ENCODE measurements around the gene ATXN7L1.
"Not testable (repeated sequence)": the region's sequence is repeated elsewhere in the genome, so short reads cannot be mapped to it uniquely, and the experiment has no call there.

Gene ATXN7L1

GRCh38 chr7:105800849-105801534, 75.4 kb downstream of the ATXN7L1 start:
- DNase-seq (ENCODE audit: low read depth), result no peak

- peak; percentile 61 for DNase-seq (ENCODE audit: low read depth)
Observed at GRCh38 chr7:105800442-105800841, 76.0 kb downstream of the ATXN7L1 start.

DNA sequence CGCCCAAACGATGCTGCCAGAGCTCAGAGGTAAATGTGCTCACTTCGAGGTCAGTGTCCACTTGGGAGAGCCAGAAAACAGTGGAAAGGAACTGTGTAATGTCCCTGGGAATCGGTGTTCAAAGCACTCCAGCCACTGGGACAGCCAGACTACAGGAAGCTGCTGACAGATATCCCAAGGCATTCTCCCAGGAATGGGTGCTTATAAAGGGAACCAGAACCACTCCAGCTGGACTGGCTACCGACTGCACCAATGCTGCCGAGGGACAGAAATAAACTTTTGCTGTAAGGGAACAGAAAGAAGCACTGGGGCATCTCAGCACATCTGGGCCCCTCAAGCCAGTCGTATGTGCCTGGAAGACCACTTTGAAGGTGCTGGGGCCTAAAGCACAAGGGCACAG, 76.7 kb downstream of the ATXN7L1 start:
- peak; percentile 67 for DNase-seq (ENCODE audit: low read depth)

DNA sequence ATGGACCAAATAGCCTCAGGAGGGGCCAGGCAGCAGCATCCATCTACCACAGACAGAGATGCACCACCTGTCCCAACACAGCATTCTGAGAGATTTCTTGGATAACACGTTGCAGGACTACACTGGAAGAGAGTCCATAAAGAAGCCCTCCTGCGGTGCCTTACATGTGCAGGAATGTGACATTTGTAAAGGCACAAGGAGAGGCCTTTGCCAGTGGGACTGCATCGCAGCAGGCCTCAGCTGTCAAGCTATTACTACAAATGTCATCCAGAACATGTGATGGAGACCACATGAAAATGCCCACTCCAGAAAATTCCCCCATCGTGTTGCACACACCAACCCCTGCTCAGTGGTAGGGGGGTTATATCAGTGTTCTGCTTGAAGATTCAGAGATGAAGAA, 77.4 kb downstream of the ATXN7L1 start:
- DNase-seq (ENCODE audit: low read depth), result no peak

GRCh38 chr7:105797652-105798051, 78.7 kb downstream of the ATXN7L1 start:
- DNase-seq (ENCODE audit: low read depth), result no peak

DNA sequence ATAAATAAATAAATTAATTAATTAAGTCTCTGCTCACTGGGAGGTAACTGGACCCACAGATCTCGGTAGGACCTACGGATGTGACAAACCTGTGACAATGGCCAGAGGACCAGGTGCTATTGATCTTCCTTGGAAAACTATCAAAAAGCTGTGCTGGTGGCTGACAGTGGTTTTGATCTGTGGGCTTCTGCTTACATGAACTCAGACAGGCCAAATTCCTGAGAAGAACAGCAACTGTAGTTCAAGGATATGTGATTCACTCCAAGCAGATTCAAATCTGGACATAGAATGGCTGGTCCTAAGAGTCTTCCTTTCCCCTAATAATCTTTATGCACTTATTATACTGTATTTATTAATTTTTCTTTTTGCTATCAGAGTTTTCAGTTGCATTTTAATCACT, 80.0 kb downstream of the ATXN7L1 start:
- peak; percentile 58 for DNase-seq (ENCODE audit: low read depth)

GRCh38 chr7:105794741-105795729, 81.4 kb downstream of the ATXN7L1 start:
- DNase-seq (ENCODE audit: low read depth), result peak; percentile 62

- DNase-seq (ENCODE audit: low read depth), result no peak
Observed at GRCh38 chr7:105792488-105793370, 83.7 kb downstream of the ATXN7L1 start.

GRCh38 chr7:105791926-105792325, 84.5 kb downstream of the ATXN7L1 start:
- DNase-seq (ENCODE audit: low read depth), result no peak

DNA sequence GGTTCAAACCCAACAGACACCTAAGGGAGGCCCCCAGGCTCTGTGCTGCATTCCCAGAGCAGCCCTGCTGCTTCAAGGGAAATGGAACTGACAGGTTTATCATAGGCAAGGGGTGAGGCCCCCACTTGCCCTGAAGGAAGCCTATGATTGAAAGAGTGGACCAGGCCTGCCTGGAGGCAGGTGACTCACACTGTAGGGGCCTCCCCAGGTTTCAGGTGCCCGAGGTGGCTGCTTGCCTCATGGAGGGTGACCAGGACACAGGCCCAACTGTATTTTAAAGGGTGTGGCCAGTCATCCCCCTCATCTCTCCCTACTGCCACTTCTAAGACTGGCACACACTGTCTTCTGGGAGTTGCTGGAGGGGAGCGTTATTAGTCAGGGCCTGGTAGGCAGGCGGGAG, 85.4 kb downstream of the ATXN7L1 start:
- no peak for DNase-seq (ENCODE audit: low read depth)

GRCh38 chr7:105790452-105790851, 85.9 kb downstream of the ATXN7L1 start:
- DNase-seq (ENCODE audit: low read depth), result not testable (repeated sequence)

DNA sequence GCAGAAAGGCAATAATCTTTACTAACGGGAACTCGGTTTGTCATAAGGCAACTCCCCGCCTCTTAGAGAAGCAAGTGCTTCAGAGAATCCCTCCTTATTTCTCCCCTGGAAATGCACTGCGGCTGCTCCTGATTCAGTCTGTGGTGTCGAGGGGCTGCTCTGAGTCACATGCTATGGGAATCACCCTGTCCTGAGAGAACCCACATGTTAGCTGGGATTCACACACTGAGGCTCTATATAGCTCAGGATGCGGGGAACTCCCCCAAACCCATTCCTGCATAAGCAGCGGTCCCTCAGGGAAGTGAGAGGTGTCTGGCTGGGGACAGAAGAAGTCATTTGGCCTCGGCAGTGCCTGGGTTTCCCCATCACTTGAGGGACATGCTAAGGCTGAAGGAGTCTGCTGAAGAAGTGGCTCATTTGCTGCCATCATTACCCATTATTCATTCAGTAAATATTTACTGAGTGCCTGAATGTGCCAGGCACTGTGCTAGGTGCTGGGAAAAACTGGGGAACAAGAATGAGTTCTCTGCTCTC, 87.5 kb downstream of the ATXN7L1 start:
- DNase-seq (ENCODE audit: low read depth), result no peak

- DNase-seq (ENCODE audit: low read depth), result no peak
Observed at GRCh38 chr7:105788356-105788755, 88.0 kb downstream of the ATXN7L1 start.

DNA sequence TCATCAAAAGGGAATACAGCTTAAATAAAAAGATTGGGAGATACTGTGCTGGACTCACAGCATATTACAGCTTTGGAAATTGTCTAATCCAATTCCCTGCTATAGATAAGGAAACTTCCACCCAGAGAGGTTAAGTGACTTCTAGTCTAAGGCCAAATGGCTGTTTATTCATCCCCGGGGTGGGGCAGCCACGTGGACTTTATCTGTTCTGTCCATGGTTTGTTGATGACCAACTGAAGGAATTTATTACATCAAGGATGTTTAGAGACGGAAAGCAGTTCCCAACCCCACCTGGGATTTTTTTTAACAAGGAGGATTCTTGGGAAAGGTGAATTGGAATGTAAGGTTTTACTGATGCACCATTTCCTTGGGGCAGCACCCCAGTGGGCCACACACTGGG, 88.6 kb downstream of the ATXN7L1 start:
- no peak for DNase-seq (ENCODE audit: low read depth)

- peak; percentile 39 for DNase-seq (ENCODE audit: low read depth)
Observed at GRCh38 chr7:105786520-105787470, 89.6 kb downstream of the ATXN7L1 start.

DNA sequence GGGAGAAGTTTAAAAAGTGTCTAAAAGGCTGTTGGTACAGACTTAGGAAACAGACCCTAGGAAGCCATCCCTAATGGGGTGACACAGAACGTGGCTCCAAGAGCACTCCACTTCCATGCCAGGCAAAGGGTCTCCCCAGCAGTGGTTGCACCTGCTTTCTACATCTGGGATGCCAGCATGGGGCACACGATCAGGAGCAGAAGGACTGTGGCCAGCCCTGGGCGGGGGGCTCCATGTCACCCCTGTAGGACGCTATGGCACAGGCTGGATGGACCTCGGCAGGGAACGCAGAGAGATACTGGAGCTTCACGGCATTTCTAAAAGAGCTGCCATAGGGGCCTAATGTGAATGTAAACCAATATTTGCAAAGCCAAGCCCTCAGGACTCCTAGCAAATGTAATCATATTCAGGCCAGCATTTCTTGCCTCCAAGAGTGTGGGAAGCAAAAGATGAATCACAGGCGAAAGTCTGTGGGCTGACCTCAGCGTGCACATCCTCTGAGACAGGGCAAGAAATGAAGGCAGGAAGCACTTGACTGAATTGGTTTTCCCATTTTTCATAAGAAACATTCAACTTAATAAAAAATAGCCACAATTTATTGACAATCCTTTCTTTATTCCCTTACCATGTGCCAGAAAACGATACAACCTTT, 93.9 kb downstream of the ATXN7L1 start:
- peak; percentile 93 for DNase-seq (ENCODE audit: low read depth)

GRCh38 chr7:105779856-105780780, 96.3 kb downstream of the ATXN7L1 start:
- no peak for DNase-seq (ENCODE audit: low read depth)

GRCh38 chr7:105778956-105779355, 97.4 kb downstream of the ATXN7L1 start:
- DNase-seq (ENCODE audit: low read depth), result no peak

Measured in EH (cell line).